SK-N-MC (cell line): Measurements from ENCODE around the gene CYP2S1.

Experiments used
- EZH2 ChIP-seq: fragments of 200-600 bp; sonication (generic); IDR thresholded peaks from one replicate; pipeline ENCODE4 v1.6.1; 2017; ENCODE audit warnings: antibody characterized with exemption
- FOXP2 ChIP-seq: optimal IDR thresholded peaks from 2 replicates; pipeline ENCODE3; 2011; ENCODE audit warnings: mild to moderate bottlenecking, moderate library complexity; ENCODE audit not compliant: insufficient read depth; ENCODE audit errors: extremely low read length, control extremely low read depth
- POLR2AphosphoS5 ChIP-seq: IDR thresholded peaks from 2 replicates; pipeline ENCODE4 v1.6.1; 2012; ENCODE audit warnings: mild to moderate bottlenecking, low read depth, low read length, borderline replicate concordance

DNA sequence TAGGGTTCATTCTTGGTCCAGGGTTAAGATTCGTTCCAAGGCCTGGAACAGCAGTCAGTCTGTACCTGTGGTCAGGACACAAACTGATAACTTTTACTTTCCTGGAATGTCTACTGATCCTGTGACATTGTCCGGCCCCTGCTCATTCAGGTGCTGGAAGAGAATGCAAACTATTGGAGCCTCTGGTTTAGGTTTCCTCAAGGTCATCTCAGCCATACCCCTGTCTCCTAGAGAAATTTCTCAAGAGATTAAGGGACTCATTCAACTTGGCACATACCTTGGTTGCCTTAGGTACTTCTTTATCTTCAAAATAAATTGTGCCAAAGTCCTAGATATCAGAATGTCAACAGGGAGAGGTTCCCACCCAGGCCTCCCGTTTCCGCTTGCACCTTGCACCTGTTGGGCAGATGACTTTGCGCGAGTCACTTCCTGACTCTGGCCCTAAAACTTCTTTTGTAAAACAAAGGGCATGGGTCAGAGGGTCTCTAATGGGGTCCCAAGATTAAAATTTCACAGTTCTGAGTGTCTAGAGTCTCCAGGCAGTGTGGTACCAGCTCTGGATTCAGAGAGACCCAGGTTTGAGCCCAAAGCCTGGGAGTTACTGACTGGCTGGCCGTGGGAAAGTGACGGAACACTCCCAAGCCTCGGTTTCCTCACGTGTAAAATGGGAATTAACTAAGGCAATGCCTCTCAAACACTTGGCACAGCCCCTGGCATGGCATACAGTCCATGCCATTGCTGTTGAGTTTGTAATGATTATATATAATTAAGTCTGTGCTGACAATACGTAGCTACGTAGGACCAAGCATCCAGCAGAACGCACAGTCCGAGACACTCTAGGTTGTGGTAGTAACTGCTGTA, 25.8 kb upstream of the CYP2S1 start:
- TF ChIP-seq POLR2AphosphoS5 (no peak), EZH2 (no peak), FOXP2 (no peak)
